A172 (cell line): ENCODE data around the gene NADSYN1. TPM values are rescaled to one million over a fixed set of nuclear protein-coding genes. Genes with fewer than 3 reads are reported as not detected.
"Not testable (repeated sequence)": the region's sequence is repeated elsewhere in the genome, so short reads cannot be mapped to it uniquely, and the experiment has no call there.

Experiments used
- DNase-seq: peaks from one replicate; pipeline ENCODE4 v3.0.0-alpha.2; 2015; ENCODE audit warnings: low spot score
- total RNA-seq: library from RNA; depleted of rRNA; stranded (reverse); fragments of >200 nt; shearing (Covaris generic); gene quantifications from 2 replicates; pipeline ENCODE4 v1.2.3, GENCODE V29; 2014

NADSYN1 gene
- total RNA-seq, 1 experiment from 2014 or later: 45.1 TPM

DNA sequence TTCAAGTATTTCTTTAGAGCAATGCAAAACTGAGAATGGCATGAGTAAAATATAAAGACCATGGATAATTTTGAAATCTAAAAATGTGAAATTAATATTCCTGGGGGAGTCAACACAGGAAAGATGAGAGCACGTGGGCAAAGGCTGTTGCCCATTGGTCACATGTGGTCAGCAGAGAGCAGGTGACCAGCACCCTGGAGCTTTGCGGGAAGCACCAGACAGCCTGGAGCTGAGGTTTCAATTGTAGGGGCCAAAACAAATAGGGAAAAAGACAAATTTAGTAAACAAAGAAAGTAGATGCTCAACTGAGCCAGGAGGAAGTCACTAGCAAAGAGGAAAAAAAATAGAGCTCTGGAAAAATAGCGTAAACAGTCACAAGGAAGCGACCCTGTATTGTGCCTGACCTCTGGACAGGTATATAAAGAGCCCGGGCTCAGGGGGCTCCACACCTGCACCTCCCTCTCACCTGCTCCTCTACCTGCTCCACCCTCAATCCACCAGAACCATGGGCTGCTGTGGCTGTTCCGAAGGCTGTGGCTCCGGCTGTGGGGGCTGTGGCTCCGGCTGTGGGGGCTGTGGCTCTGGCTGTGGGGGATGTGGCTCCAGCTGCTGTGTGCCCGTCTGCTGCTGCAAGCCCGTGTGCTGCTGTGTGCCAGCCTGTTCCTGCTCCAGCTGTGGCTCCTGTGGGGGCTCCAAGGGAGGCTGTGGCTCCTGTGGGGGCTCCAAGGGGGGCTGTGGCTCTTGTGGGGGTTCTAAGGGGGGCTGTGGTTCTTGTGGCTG, 74.0 kb downstream of the NADSYN1 start, which contains the start of gene KRTAP5-7:
KRTAP5-7 (plus strand) TSS at position 472 of the 780 bp plus-strand sequence; CDS start at position 506, 34 bp downstream.
- not testable (repeated sequence) for DNase-seq

DNA sequence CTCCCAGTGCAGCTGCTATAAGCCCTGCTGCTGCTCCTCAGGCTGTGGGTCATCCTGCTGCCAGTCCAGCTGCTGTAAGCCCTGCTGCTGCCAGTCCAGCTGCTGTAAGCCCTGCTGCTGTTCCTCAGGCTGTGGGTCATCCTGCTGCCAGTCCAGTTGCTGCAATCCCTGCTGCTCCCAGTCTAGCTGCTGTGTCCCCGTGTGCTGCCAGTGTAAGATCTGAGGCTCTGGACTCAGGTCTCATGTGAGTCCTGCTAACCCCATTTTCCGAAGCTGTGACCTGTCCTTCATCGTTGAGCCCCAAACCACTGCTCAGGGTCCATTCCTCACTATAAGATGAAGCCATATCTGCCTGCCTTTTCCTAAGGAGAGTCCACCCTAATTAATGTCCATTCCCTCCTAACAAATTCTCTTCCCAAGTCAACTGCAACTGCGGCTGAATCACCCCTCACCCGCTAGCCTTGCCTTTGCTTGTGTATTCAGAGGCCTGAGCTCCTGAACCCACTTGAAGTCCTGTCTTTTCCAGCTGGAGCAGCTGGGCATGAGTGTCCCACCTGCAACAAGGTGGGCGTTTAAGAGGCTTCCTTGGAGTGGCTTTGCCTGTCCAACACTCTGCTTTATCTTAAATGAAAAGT, 74.7 kb downstream of the NADSYN1 start:
- DNase-seq: no peak

DNA sequence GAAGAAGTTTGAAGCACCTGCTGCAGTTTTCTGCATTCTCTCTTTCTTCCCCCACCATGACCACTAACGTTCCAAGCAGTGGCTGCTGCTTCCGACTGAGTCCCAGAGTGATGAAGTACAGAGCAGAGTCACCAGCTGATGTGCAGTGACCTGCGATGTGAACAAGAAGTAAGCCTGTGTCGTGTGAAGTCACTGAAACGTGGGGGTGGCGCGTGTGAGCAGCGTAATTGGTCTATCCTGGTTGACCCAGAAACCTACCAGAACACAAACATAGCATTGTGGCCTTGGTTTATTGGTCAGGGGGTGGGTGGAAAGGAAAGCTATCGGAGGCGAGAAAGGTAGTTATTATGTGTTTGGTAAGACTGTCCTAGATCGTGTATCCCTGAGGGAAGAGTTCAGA, 77.6 kb downstream of the NADSYN1 start:
- DNase-seq: no peak

DNA sequence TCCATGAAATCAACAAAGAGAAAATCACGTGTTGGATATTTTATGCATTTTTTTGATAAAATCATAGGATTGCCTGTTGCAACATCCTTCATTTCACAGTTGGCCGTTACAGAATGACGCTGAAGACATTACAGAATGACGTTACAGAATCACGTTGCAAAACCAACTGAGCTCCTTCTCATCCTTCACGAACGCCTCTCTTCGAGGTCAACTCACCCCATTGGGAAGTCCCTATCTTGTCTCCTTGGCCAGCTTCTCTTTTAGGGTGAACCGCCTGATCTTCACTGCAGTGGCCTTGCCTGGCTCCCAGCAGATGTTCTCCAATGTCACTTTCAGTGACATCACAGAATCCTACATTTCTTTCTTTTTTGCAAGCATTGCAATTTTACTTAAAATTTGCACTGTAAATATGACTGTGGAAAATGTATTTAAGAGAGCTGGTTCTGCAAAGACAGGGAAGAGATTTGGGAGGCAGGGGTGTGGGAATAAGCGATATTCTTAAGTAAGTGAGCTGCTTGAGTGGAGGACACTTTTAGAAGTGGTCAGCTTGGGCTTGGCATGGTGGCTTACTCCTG, 79.1 kb downstream of the NADSYN1 start:
- no peak for DNase-seq

DNA sequence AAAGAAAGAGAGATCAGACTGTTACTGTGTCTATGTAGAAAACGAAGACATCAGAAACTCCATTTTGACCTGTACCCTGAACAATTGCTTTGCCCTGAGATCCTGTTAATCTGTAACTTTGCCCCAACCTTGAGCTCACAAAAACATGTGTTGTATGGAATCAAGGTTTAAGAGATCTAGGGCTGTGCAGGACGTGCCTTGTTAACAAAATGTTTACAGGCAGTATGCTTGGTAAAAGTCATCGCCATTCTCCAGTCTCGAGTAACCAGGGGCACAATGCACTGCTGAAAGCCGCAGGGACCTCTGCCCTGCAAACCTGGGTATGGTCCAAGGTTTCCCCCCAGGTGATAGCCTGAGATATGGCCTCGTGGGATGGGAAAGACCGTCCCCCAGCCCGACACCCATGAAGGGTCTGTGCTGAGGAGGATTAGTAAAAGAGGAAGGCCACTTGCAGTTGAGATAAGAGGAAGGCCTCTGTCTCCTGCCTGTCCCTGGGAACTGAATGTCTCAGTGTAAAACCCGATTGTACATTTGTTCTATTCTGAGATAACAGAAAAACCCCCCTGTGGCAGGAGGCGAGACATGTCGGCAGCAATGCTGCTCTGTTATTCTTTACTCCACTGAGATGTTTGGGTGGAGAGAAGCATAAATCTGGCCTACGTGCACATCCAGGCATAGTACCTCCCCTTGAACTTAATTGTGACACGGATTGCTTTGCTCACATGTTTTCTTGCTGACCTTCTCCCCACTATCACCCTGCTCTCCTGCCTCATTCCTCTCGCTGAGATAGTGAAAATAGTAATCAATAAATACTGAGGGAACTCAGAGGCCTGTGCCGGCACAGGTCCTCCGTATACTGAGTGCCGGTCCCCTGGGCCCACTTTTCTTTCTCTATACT, 82.0 kb downstream of the NADSYN1 start:
- not testable (repeated sequence) for DNase-seq

DNA sequence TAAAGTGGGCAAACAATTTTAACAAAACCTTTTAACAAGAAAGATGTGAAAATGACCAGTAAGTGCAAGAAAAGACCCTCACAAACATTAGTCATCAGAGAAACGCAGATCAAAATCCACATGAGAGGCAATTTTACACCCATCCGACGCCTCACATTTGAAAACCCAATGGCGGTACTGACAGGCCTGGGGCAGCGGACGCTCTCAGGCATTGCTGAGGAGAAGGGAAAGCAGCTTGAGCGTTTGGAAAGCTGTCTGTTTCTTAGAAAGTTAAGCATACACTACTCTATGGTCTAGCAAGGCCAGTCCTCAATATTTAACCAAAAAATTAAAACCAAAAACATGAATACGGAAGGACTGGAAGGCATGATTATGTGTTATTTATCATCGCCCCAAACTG, 82.8 kb downstream of the NADSYN1 start:
- DNase-seq: no peak

DNA sequence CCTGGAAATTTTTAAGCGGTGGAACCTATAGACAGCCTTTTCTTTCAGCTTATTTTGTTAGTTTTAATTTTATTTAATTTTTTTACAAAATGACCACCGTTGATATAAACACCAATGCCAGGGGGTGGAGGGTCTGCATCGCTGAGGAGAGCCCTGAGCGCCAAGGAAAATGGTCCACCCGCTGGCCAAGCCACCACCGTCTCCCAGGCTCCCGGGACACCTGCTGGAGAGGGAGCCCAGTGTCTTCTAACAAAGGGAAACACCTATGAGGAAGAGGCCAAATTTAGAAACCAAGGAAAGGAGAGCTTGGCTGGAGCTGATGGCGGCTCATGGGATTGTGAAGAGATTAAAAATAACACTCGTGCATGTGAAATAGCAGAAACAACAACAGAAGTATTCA, 84.5 kb downstream of the NADSYN1 start:
- no peak for DNase-seq

DNA sequence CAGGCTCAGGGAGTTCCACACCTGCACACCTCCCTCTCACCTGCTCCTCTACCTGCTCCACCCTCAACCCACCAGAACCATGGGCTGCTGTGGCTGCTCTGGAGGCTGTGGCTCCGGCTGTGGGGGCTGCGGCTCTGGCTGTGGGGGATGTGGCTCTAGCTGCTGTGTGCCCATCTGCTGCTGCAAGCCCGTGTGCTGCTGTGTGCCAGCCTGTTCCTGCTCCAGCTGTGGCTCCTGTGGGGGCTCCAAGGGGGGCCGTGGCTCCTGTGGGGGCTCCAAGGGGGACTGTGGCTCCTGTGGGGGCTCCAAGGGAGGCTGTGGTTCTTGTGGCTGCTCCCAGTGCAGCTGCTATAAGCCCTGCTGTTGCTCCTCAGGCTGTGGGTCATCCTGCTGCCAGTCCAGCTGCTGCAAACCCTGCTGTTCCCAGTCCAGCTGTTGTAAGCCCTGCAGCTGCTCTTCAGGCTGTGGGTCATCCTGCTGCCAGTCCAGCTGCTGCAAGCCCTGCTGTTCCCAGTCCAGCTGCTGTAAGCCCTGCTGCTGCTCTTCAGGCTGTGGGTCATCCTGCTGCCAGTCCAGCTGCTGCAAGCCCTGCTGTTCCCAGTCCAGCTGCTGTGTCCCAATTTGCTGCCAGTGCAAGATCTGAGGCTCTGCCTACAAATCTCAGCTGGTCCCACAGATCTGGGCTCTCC, 85.1 kb downstream of the NADSYN1 start, which contains the start of gene KRTAP5-8:
KRTAP5-8 (plus strand) TSS at position 49 of the 689 bp plus-strand sequence; CDS start at position 80, 31 bp downstream.
- DNase-seq: not testable (repeated sequence)

DNA sequence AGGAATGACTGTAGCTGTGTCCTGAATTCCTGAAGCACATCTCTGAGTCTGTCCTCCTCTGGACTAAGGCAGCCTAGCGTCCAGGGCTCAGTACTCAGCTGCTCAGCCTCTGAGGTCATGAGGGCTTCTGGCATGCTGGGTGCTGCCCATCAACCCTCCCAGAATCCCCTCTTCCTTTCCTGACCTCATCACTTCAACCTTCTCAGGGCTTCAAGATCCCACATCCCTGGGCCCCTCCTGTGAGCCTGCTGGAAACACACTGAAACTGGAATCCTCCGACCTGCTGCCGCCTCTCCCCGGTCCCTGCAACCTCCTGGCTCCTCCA, 85.6 kb downstream of the NADSYN1 start:
- no peak for DNase-seq

DNA sequence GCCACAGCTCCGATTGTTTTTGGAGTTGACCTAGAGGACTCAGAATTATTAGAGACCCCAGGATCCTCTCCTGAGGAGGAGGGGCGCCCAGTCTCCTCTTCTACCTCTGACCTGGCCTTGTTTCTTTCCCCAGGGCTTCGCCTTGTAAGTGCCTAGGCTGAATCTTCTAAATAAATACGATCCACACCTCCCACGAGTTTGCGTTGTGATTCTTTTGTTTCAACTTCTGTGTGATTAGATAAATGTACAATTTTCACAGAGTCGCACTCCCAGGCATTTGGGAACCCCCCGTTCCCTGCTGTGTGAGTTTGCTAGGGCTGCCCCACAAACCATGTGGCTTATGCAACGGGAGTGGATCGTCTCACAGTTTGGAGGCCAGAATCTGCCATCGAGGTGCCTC, 86.0 kb downstream of the NADSYN1 start:
- no peak for DNase-seq

DNA sequence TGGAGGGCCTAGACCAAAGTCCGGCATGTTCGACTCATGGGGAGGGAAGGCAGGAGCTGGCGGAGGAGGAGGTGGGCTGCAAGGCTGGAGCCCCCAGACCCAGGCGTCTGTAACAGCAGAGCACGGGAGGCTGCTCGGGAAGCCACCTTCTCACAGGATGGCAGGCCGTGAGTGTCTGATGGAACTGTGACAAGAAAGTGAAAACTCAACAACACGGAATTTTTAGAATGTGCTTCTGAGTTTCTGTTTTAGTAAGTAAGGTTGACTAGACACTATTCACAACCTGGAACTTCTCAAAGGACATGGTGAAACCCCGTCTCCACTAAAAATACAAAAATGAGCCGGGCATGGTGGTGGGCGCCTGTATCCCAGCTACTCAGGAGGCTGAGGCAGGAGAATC, 87.0 kb downstream of the NADSYN1 start:
- DNase-seq: not testable (repeated sequence)

DNA sequence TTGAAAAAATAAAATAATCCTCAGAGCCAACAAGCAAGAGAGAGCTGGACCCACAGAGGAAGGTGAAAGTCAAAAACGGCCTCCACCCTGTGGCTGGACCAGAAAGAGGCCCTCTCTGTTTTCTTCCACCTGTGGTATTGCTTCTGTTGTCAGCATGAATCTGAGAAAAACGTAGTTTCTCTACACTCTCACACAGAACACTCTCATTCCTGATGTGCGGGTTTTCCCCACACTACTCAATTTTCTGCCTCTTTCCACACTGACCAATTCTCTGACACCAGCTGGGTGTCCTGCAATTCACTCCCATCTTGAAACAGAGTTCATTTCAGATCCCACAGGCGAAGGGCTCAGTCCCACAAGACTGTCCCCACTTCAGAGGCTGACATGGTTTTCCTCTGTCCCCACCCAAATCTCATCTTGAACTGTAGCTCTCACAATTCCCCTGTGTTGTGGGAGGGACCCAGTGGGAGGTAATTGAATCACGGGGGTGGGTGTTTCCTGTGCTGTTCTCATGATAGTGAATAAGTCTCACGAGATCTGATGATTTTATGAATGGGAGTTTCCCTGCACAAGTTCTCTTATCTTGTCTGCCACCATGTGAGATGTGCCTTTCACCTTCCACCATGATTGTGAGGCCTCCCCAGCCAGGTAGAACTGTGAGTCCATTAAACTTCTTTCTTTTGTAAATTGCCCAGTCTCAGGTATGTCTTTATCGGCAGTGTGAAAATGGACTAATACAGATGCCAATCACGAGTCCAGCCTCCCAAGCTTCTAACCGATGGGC, 87.7 kb downstream of the NADSYN1 start:
- DNase-seq: not testable (repeated sequence)

DNA sequence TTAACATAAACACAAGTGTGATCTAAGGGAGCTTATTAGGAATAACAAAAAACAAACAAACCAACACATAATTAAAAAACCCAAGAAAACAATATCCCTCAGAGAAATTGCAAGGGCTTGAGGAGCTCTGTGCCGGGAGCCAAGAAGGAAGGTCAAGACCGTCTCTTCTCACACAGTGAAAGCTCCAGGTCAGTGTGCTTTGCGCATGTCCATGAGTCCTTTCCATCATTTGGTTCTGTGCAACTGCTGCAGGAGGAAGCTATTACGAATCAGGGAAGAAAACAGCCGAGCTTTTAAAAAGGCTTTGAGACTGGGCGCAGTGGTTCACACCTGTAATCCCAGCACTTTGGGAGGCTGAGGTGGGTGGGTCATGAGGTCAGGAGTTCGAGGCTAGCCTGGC, 89.4 kb downstream of the NADSYN1 start:
- no peak for DNase-seq

DNA sequence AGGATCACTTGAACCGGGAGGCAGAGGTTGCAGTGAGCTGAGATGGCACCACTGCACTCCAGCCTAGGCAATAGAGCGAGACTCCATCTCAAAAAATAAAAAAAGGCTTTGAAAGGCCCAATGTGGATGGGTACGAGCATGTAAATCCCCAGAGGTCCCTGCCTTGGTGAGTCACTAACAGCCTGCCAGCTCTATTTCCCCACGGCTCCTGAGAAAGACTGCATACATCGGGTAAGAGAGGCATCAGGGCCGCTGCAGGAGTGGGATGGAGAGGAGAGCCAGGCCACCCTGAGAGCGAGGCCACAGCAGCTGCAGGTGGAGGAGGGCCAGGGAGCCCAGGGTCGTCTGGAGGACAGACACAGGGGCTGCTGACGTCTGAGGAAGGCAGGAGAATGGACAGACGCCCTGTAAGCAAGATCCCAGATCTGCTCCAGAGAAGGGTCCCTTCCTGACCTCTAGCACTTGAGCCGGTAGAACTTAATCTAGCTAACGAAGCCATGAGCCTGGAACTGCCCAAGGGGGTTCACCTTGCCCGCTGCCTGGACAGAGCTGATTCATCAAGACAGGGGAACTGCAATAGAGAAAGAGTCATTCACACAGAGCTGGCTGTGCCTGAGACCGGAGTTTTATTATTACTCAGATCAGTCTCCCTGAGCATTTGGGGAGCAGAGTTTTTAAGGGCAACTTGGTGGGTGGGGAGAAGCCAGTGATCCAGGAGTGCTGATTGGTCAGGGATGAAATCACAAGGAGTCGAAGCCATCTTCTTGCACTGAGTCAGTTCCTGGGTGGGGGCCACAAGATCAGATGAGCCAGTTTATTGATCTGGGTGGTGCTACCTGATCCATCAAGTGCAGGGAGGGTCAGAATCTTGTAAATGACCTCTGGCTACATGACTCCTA, 90.1 kb downstream of the NADSYN1 start:
- DNase-seq: no peak

DNA sequence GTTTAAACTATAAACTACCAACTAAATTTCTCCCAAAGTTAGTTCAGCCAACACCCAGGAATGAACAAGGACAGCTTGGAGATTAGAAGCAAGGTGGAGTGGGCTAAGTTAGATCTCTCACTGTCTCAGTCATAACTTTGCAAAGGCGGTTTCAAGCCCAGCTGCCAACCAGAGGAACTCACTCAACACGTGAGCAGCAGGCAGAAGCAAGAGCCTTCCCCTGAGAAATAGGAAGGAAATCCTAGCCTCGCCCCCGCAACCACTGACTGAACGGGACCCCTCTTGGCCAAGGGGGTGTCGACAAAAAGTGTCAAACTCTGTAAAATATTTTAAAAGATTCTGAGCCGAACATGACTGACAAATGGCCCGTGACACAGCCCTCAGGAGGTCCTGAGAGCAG, 90.9 kb downstream of the NADSYN1 start:
- no peak for DNase-seq

DNA sequence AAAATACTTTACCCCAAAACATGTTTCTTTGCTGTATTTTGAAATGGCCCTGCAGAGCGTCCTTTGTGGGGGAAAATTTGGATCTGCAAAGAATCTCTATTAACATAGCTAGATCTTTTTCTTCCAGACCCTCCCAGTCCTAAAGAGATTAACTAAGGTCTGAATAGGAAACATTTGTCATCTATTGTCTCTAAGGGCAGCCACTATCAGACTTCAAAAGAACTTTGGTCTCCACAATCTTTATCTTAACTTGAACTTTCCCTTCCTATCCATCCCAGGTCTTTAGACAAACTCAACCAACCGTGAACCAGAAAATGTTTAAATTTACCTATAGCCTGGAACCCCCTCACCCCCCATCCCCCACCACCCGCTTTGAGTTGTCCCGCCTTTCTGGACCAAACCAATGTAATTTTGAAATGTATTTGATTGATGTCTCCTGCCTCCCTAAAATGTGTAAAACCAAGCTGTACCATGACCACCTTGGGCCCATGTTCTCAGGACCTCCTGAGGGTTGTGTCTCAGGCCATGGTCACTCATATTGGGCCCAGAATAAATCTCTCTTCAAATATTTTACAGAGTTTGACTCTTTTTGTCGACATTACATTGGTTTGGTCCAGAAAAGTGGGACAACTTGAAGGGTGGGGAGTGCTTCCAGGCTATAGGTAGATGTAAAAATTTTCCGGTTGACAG, 91.7 kb downstream of the NADSYN1 start:
- no peak for DNase-seq

DNA sequence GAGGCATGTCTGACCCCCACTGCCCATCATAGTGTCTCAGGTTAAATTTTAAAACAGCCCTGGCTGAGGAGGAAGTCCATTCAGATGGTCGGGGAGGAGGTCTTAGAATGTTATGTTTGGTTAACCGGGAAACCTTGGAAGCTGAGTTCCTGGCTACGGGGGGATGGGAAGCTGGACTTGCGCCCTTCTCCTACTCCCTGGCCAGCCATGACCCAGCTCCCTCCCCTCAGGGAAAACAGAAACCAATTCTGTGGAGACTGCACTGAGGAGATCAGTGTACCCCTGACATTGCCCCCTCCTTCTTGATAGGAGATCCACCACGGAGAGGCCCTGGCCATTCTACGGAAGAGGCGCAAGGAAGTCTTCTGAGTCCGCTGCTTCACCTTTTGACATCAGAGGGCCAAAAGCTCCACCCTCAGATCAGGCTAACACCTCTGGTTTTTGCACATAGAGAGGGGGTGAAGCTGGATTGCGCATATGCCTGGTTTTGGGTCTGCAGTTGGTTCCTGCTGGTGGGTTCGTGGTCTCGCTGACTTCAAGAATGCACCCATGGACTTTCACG, 92.5 kb downstream of the NADSYN1 start:
- DNase-seq: no peak

DNA sequence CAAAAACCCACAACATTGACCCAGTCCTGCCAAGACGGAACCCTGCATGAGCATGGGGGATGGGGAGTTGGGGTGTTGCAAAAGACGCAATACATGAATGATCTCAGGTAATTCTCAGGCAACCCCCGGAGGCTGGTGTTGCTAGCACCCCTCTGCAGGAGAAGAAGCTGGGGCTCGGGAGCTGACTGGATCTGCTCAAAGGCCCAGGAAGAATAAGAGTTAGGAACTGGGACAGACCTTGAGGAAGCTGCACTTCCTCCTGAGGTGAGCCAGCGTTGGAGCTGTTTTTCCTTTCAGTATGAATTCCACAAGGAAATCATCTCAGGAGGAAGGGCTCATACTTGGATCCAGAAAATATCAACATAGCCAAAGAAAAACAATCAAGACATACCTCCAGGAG, 95.1 kb downstream of the NADSYN1 start, which contains the start of gene KRTAP5-9:
KRTAP5-9 (plus strand) TSS at position 301 of the 400 bp plus-strand sequence. CDS start 238 bp downstream, outside the sequence.
- no peak for DNase-seq
